ENCODE measurements around the gene FSTL5. TPM values are rescaled to one million over a fixed set of nuclear protein-coding genes. Genes with fewer than 3 reads are reported as not detected.
"Not testable (repeated sequence)": the region's sequence is repeated elsewhere in the genome, so short reads cannot be mapped to it uniquely, and the experiment has no call there.

The FSTL5 gene
- total RNA-seq, 1 donor from 2014 or later = 2.6 TPM

GRCh38 chr4:162104459-162105124 is 59.2 kb downstream of the FSTL5 start:
- Histone ChIP-seq H3K4me1 (ENCODE audit: control insufficient read depth in 3 of 3, insufficient read depth in 3 of 3, low read length in 3 of 3) (no peaks in the 10 kb centered on the region), H3K36me3 (ENCODE audit: control insufficient read depth in 3 of 3, insufficient read depth in 3 of 3, low read length in 3 of 3) (no peaks in the 10 kb centered on the region), H3K27ac (ENCODE audit: low read depth, low read length) (no peak overlapping the region), H3K4me3 (ENCODE audit: low read length in 3 of 3) (no peak overlapping the region), H3K27me3 (ENCODE audit: control insufficient read depth in 3 of 3, insufficient read depth in 3 of 3, low read length in 3 of 3) (no peaks in the 10 kb centered on the region), H3K9ac (ENCODE audit: low read depth in 1 of 3, low read length in 3 of 3) (no peak overlapping the region), H3K9me3 (ENCODE audit: control insufficient read depth in 3 of 3, low read length in 3 of 3) (peaks cover 0 to 1% (median 0%) of the 10 kb centered on the region in 3 donors)

- H3K36me3 ChIP-seq (ENCODE audit: control insufficient read depth in 3 of 3, insufficient read depth in 3 of 3, low read length in 3 of 3); H3K9me3 ChIP-seq (ENCODE audit: control insufficient read depth in 3 of 3, low read length in 3 of 3); H3K4me1 ChIP-seq (ENCODE audit: control insufficient read depth in 3 of 3, insufficient read depth in 3 of 3, low read length in 3 of 3); H3K27ac ChIP-seq (ENCODE audit: low read depth, low read length); H3K27me3 ChIP-seq (ENCODE audit: control insufficient read depth in 3 of 3, insufficient read depth in 3 of 3, low read length in 3 of 3); H3K9ac ChIP-seq (ENCODE audit: low read depth in 1 of 3, low read length in 3 of 3); H3K4me3 ChIP-seq (ENCODE audit: low read length in 3 of 3): not testable (repeated sequence)
These were observed 59.9 kb downstream of the FSTL5 start for GRCh38 chr4:162103908-162104307.

- no peak overlapping the region for H3K27ac ChIP-seq (ENCODE audit: low read depth, low read length)
- H3K27me3 ChIP-seq (ENCODE audit: control insufficient read depth in 3 of 3, insufficient read depth in 3 of 3, low read length in 3 of 3) = no peaks in the 10 kb centered on the region
- H3K4me3 ChIP-seq (ENCODE audit: low read length in 3 of 3) = no peak overlapping the region
- peaks cover 0 to 1% (median 0%) of the 10 kb centered on the region in 3 donors for H3K9me3 ChIP-seq (ENCODE audit: control insufficient read depth in 3 of 3, low read length in 3 of 3)
- H3K9ac ChIP-seq (ENCODE audit: low read depth in 1 of 3, low read length in 3 of 3) = no peak overlapping the region
- H3K36me3 ChIP-seq (ENCODE audit: control insufficient read depth in 3 of 3, insufficient read depth in 3 of 3, low read length in 3 of 3) = no peaks in the 10 kb centered on the region
- no peaks in the 10 kb centered on the region for H3K4me1 ChIP-seq (ENCODE audit: control insufficient read depth in 3 of 3, insufficient read depth in 3 of 3, low read length in 3 of 3)
These were observed 61.1 kb downstream of the FSTL5 start for GRCh38 chr4:162102713-162103112.

- H3K9me3 ChIP-seq (ENCODE audit: control insufficient read depth in 3 of 3, low read length in 3 of 3) = peaks cover 0 to 1% (median 0%) of the 10 kb centered on the region in 3 donors
- H3K36me3 ChIP-seq (ENCODE audit: control insufficient read depth in 3 of 3, insufficient read depth in 3 of 3, low read length in 3 of 3) = no peaks in the 10 kb centered on the region
- H3K9ac ChIP-seq (ENCODE audit: low read depth in 1 of 3, low read length in 3 of 3) = no peak overlapping the region
- no peak overlapping the region for H3K4me3 ChIP-seq (ENCODE audit: low read length in 3 of 3)
- H3K27me3 ChIP-seq (ENCODE audit: control insufficient read depth in 3 of 3, insufficient read depth in 3 of 3, low read length in 3 of 3) = no peaks in the 10 kb centered on the region
- no peaks in the 10 kb centered on the region for H3K4me1 ChIP-seq (ENCODE audit: control insufficient read depth in 3 of 3, insufficient read depth in 3 of 3, low read length in 3 of 3)
- H3K27ac ChIP-seq (ENCODE audit: low read depth, low read length) = no peak overlapping the region
These were observed 62.5 kb downstream of the FSTL5 start for GRCh38 chr4:162101337-162101736.

- no peak overlapping the region for H3K27ac ChIP-seq (ENCODE audit: low read depth, low read length)
- no peaks in the 10 kb centered on the region for H3K4me1 ChIP-seq (ENCODE audit: control insufficient read depth in 3 of 3, insufficient read depth in 3 of 3, low read length in 3 of 3)
- no peaks in the 10 kb centered on the region for H3K27me3 ChIP-seq (ENCODE audit: control insufficient read depth in 3 of 3, insufficient read depth in 3 of 3, low read length in 3 of 3)
- no peaks in the 10 kb centered on the region for H3K36me3 ChIP-seq (ENCODE audit: control insufficient read depth in 3 of 3, insufficient read depth in 3 of 3, low read length in 3 of 3)
- no peaks in the 10 kb centered on the region for H3K9me3 ChIP-seq (ENCODE audit: control insufficient read depth in 3 of 3, low read length in 3 of 3)
- H3K4me3 ChIP-seq (ENCODE audit: low read length in 3 of 3) = no peak overlapping the region
- H3K9ac ChIP-seq (ENCODE audit: low read depth in 1 of 3, low read length in 3 of 3) = no peak overlapping the region
These were observed 88.1 kb downstream of the FSTL5 start for GRCh38 chr4:162075726-162076125.

- Histone ChIP-seq H3K9me3 (ENCODE audit: control insufficient read depth in 3 of 3, low read length in 3 of 3) (no peaks in the 10 kb centered on the region), H3K36me3 (ENCODE audit: control insufficient read depth in 3 of 3, insufficient read depth in 3 of 3, low read length in 3 of 3) (no peaks in the 10 kb centered on the region), H3K27ac (ENCODE audit: low read depth, low read length) (no peak overlapping the region), H3K4me1 (ENCODE audit: control insufficient read depth in 3 of 3, insufficient read depth in 3 of 3, low read length in 3 of 3) (no peaks in the 10 kb centered on the region), H3K9ac (ENCODE audit: low read depth in 1 of 3, low read length in 3 of 3) (no peak overlapping the region), H3K27me3 (ENCODE audit: control insufficient read depth in 3 of 3, insufficient read depth in 3 of 3, low read length in 3 of 3) (no peaks in the 10 kb centered on the region), H3K4me3 (ENCODE audit: low read length in 3 of 3) (no peak overlapping the region)
These were observed 102.6 kb downstream of the FSTL5 start for GRCh38 chr4:162061214-162061613.

- H3K9ac ChIP-seq (ENCODE audit: low read depth in 1 of 3, low read length in 3 of 3) = no peak overlapping the region
- no peaks in the 10 kb centered on the region for H3K36me3 ChIP-seq (ENCODE audit: control insufficient read depth in 3 of 3, insufficient read depth in 3 of 3, low read length in 3 of 3)
- H3K27me3 ChIP-seq (ENCODE audit: control insufficient read depth in 3 of 3, insufficient read depth in 3 of 3, low read length in 3 of 3) = no peaks in the 10 kb centered on the region
- H3K4me1 ChIP-seq (ENCODE audit: control insufficient read depth in 3 of 3, insufficient read depth in 3 of 3, low read length in 3 of 3) = no peaks in the 10 kb centered on the region
- no peak overlapping the region for H3K4me3 ChIP-seq (ENCODE audit: low read length in 3 of 3)
- H3K9me3 ChIP-seq (ENCODE audit: control insufficient read depth in 3 of 3, low read length in 3 of 3) = no peaks in the 10 kb centered on the region
- no peak overlapping the region for H3K27ac ChIP-seq (ENCODE audit: low read depth, low read length)
These were observed 104.1 kb downstream of the FSTL5 start for GRCh38 chr4:162059656-162060055.

GRCh38 chr4:162056990-162057389 is 106.8 kb downstream of the FSTL5 start:
- H3K9ac ChIP-seq (ENCODE audit: low read depth in 1 of 3, low read length in 3 of 3) = no peak overlapping the region

GRCh38 chr4:162046135-162046534 is 117.7 kb downstream of the FSTL5 start:
- no peaks in the 10 kb centered on the region for H3K36me3 ChIP-seq (ENCODE audit: control insufficient read depth in 3 of 3, insufficient read depth in 3 of 3, low read length in 3 of 3)
- no peak overlapping the region for H3K4me3 ChIP-seq (ENCODE audit: low read length in 3 of 3)
- H3K9me3 ChIP-seq (ENCODE audit: control insufficient read depth in 3 of 3, low read length in 3 of 3) = no peaks in the 10 kb centered on the region
- H3K4me1 ChIP-seq (ENCODE audit: control insufficient read depth in 3 of 3, insufficient read depth in 3 of 3, low read length in 3 of 3) = no peaks in the 10 kb centered on the region
- no peaks in the 10 kb centered on the region for H3K27me3 ChIP-seq (ENCODE audit: control insufficient read depth in 3 of 3, insufficient read depth in 3 of 3, low read length in 3 of 3)
- H3K27ac ChIP-seq (ENCODE audit: low read depth, low read length) = no peak overlapping the region
- H3K9ac ChIP-seq (ENCODE audit: low read depth in 1 of 3, low read length in 3 of 3) = no peak overlapping the region

More at GRCh38 chr4:162056990-162057389, 106.8 kb downstream of the FSTL5 start:
- Histone ChIP-seq H3K36me3 (ENCODE audit: control insufficient read depth in 3 of 3, insufficient read depth in 3 of 3, low read length in 3 of 3) (no peaks in the 10 kb centered on the region), H3K4me1 (ENCODE audit: control insufficient read depth in 3 of 3, insufficient read depth in 3 of 3, low read length in 3 of 3) (no peaks in the 10 kb centered on the region), H3K9me3 (ENCODE audit: control insufficient read depth in 3 of 3, low read length in 3 of 3) (no peaks in the 10 kb centered on the region), H3K27me3 (ENCODE audit: control insufficient read depth in 3 of 3, insufficient read depth in 3 of 3, low read length in 3 of 3) (no peaks in the 10 kb centered on the region), H3K4me3 (ENCODE audit: low read length in 3 of 3) (no peak overlapping the region), H3K27ac (ENCODE audit: low read depth, low read length) (no peak overlapping the region)

GRCh38 chr4:162038112-162038511 is 125.7 kb downstream of the FSTL5 start:
- Histone ChIP-seq H3K9me3 (ENCODE audit: control insufficient read depth in 3 of 3, low read length in 3 of 3) (no peaks in the 10 kb centered on the region), H3K36me3 (ENCODE audit: control insufficient read depth in 3 of 3, insufficient read depth in 3 of 3, low read length in 3 of 3) (no peaks in the 10 kb centered on the region), H3K9ac (ENCODE audit: low read depth in 1 of 3, low read length in 3 of 3) (no peak overlapping the region), H3K27ac (ENCODE audit: low read depth, low read length) (no peak overlapping the region), H3K4me1 (ENCODE audit: control insufficient read depth in 3 of 3, insufficient read depth in 3 of 3, low read length in 3 of 3) (no peaks in the 10 kb centered on the region), H3K27me3 (ENCODE audit: control insufficient read depth in 3 of 3, insufficient read depth in 3 of 3, low read length in 3 of 3) (no peaks in the 10 kb centered on the region), H3K4me3 (ENCODE audit: low read length in 3 of 3) (no peak overlapping the region)

All from skeletal muscle tissue (tissue), 4 donors.